ENCODE data around the gene TACC3. TPM values are rescaled to one million over a fixed set of nuclear protein-coding genes. Genes with fewer than 3 reads are reported as not detected.

The TACC3 gene
- total and polyA plus RNA-seq, 2 experiments from 2014 or later = 9.7 to 18.2 TPM

GRCh38 chr4:1705732-1706131, 15.6 kb upstream of the TACC3 start:
- Histone ChIP-seq H3K79me2 (ENCODE audit: insufficient read depth) (peaks cover 98% of the 10 kb centered on the region), H3K27ac (no peak overlapping the region), H2AFZ (no peak overlapping the region), H3F3A (ENCODE audit: insufficient read depth) (peaks cover 16% of the 10 kb centered on the region; the same call in 1 of the 2 replicates), H3K27me3 (replicated peaks; ENCODE audit: insufficient read depth) (no peaks in the 10 kb centered on the region), H3K4me1 (ENCODE audit: insufficient read depth) (peaks cover 8% of the 10 kb centered on the region), H3K4me3 (no peak overlapping the region), H4K20me1 (ENCODE audit: insufficient read depth) (0 out of 2 replicates have a peak, but pooled peaks cover 5% of the 10 kb centered on the region), H3K9me3 (ENCODE audit: low read depth) (no peaks in the 10 kb centered on the region), H3K9me2 (ENCODE audit: insufficient read depth) (no peaks in the 10 kb centered on the region), H3K36me3 (ENCODE audit: low read depth) (peaks cover 16% of the 10 kb centered on the region), H3K9ac (no peak overlapping the region), H3K4me2 (ENCODE audit: unreplicated experiment) (no peak overlapping the region)
- WGBS, 2 experiments (ENCODE audit: low coverage in 1 of 2, low lambda C conversion rate in 2 of 2, missing lambda C conversion rate in 2 of 2) = 94 to 95% methylated on average over 6 of the region's 6 CpGs
- in situ Hi-C loops (cut with MboI) = no loop called here
- TF ChIP-seq EZH2 (IDR thresholded peaks at IDR 0.05; ENCODE audit: insufficient read depth, poor library complexity, severe bottlenecking) (no peak), EZH2phosphoT487 (IDR thresholded peaks at IDR 0.05; ENCODE audit: insufficient read depth, low read depth) (no peak)
- DNase-seq = no peak

GRCh38 chr4:1706358-1706757, 15.0 kb upstream of the TACC3 start:
- Histone ChIP-seq H3K4me1 (ENCODE audit: insufficient read depth) (peaks cover 10% of the 10 kb centered on the region), H3K27ac (no peak overlapping the region), H3K79me2 (ENCODE audit: insufficient read depth) (peaks cover 98% of the 10 kb centered on the region), H3K9me3 (ENCODE audit: low read depth) (no peaks in the 10 kb centered on the region), H3K36me3 (ENCODE audit: low read depth) (peaks cover 16% of the 10 kb centered on the region), H3K9me2 (ENCODE audit: insufficient read depth) (no peaks in the 10 kb centered on the region), H3K27me3 (replicated peaks; ENCODE audit: insufficient read depth) (no peaks in the 10 kb centered on the region), H4K20me1 (ENCODE audit: insufficient read depth) (0 out of 2 replicates have a peak, but pooled peaks cover 5% of the 10 kb centered on the region), H3K4me2 (ENCODE audit: unreplicated experiment) (no peak overlapping the region), H3K4me3 (no peak overlapping the region), H3F3A (ENCODE audit: insufficient read depth) (peaks cover 22% of the 10 kb centered on the region; the same call in 1 of the 2 replicates), H3K9ac (no peak overlapping the region), H2AFZ (no peak overlapping the region)
- TF ChIP-seq EZH2 (IDR thresholded peaks at IDR 0.05; ENCODE audit: insufficient read depth, poor library complexity, severe bottlenecking) (no peak), EZH2phosphoT487 (IDR thresholded peaks at IDR 0.05; ENCODE audit: insufficient read depth, low read depth) (no peak)
- DNase-seq = no peak
- in situ Hi-C loops (cut with MboI) = no loop called here
- 90 to 93% methylated on average over 6 of the region's 6 CpGs for WGBS, 2 experiments (ENCODE audit: low coverage in 1 of 2, low lambda C conversion rate in 2 of 2, missing lambda C conversion rate in 2 of 2)

GRCh38 chr4:1708581-1708980, 12.7 kb upstream of the TACC3 start:
- Histone ChIP-seq H2AFZ (no peak overlapping the region), H3K4me2 (ENCODE audit: unreplicated experiment) (peak overlapping the region; percentile 11), H3K9ac (no peak overlapping the region), H4K20me1 (ENCODE audit: insufficient read depth) (0 out of 2 replicates have a peak, but pooled peaks cover 5% of the 10 kb centered on the region), H3K9me2 (ENCODE audit: insufficient read depth) (no peaks in the 10 kb centered on the region), H3K9me3 (ENCODE audit: low read depth) (no peaks in the 10 kb centered on the region), H3K27ac (no peak overlapping the region), H3K79me2 (ENCODE audit: insufficient read depth) (peaks cover 87% of the 10 kb centered on the region), H3K36me3 (ENCODE audit: low read depth) (peaks cover 8% of the 10 kb centered on the region; the same call in 1 of the 2 replicates), H3K27me3 (replicated peaks; ENCODE audit: insufficient read depth) (no peaks in the 10 kb centered on the region), H3F3A (ENCODE audit: insufficient read depth) (peaks cover 23% of the 10 kb centered on the region), H3K4me1 (ENCODE audit: insufficient read depth) (peaks cover 17% of the 10 kb centered on the region), H3K4me3 (no peak overlapping the region)
- TF ChIP-seq EZH2 (IDR thresholded peaks at IDR 0.05; ENCODE audit: insufficient read depth, poor library complexity, severe bottlenecking) (no peak), EZH2phosphoT487 (IDR thresholded peaks at IDR 0.05; ENCODE audit: insufficient read depth, low read depth) (no peak)
- in situ Hi-C loops (cut with MboI) = no loop called here
- no peak for DNase-seq
- WGBS, 2 experiments (ENCODE audit: low coverage in 1 of 2, low lambda C conversion rate in 2 of 2, missing lambda C conversion rate in 2 of 2) = 43 to 46% methylated on average over 1 of the region's 1 CpG

GRCh38 chr4:1711055-1711570, 10.2 kb upstream of the TACC3 start:
- Histone ChIP-seq H3K4me3 (peak overlapping the region; percentile 97), H3K27ac (peak overlapping the region; percentile 92), H3K4me2 (ENCODE audit: unreplicated experiment) (peak overlapping the region; percentile 94), H3K9me3 (ENCODE audit: low read depth) (no peaks in the 10 kb centered on the region), H3K4me1 (ENCODE audit: insufficient read depth) (peaks cover 21% of the 10 kb centered on the region), H3K79me2 (ENCODE audit: insufficient read depth) (peaks cover 73% of the 10 kb centered on the region), H3F3A (ENCODE audit: insufficient read depth) (peaks cover 37% of the 10 kb centered on the region), H3K27me3 (replicated peaks; ENCODE audit: insufficient read depth) (no peaks in the 10 kb centered on the region), H2AFZ (peak overlapping the region; percentile 72), H4K20me1 (ENCODE audit: insufficient read depth) (0 out of 2 replicates have a peak, but pooled peaks cover 5% of the 10 kb centered on the region), H3K9me2 (ENCODE audit: insufficient read depth) (no peaks in the 10 kb centered on the region), H3K36me3 (ENCODE audit: low read depth) (no peaks in the 10 kb centered on the region; the same call in 1 of the 2 replicates), H3K9ac (peak overlapping the region; percentile 94)
- no peak for TF ChIP-seq EZH2 (IDR thresholded peaks at IDR 0.05; ENCODE audit: insufficient read depth, poor library complexity, severe bottlenecking)
- TF ChIP-seq EZH2phosphoT487 (IDR thresholded peaks at IDR 0.05; ENCODE audit: insufficient read depth, low read depth) = no peak
- DNase-seq = peak; percentile 50
- WGBS, 2 experiments (ENCODE audit: low coverage in 1 of 2, low lambda C conversion rate in 2 of 2, missing lambda C conversion rate in 2 of 2) = 14 to 19% methylated on average over 20 to 22 of the region's 22 CpGs
- in situ Hi-C loops (cut with MboI) = no loop called here

All from GM23248 (cell line).